Measurements from ENCODE around the gene PHLDB1.

PHLDB1 gene

DNA sequence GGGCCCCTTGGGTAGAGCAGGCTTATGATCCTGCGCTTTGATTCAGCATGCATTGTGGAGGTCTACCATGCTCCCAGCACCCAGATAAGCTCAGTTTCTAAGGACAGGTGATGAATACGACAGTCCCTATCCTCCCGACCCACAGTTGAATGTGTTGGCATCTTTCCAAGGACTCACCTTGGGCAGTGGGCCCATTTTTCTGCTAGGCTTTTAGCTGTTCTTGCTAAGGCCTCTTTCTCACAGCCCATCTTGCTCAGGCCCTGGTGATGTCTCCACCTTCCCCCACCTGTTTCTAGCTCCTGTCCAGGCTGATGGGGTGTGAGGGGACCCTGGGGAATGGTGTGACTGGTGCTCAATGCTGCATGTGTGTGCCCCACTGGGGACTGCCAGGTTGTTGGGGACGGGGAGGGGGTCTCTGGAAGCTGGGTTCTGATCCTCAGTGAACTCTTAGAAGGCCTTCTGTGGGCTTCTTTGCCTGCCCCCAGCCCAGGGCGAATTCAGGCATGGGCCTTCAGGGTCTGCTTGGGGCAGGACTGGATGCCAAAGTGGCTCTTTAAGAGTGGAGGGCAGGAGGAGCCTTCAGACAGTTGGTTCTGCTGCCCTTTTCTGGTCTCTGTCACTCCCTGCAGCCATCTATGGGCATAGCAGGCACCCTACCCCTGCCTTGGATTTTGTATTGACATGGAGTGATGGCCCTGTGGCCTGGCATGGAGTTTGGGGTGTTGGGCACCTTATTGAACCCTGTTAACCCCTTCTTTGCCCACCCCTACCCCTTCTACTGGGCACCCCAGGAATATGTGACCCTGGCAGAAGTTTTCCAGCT lies 33.1 kb downstream of the PHLDB1 start:
- DNase-seq (ENCODE audit: low read depth): no peak

DNA sequence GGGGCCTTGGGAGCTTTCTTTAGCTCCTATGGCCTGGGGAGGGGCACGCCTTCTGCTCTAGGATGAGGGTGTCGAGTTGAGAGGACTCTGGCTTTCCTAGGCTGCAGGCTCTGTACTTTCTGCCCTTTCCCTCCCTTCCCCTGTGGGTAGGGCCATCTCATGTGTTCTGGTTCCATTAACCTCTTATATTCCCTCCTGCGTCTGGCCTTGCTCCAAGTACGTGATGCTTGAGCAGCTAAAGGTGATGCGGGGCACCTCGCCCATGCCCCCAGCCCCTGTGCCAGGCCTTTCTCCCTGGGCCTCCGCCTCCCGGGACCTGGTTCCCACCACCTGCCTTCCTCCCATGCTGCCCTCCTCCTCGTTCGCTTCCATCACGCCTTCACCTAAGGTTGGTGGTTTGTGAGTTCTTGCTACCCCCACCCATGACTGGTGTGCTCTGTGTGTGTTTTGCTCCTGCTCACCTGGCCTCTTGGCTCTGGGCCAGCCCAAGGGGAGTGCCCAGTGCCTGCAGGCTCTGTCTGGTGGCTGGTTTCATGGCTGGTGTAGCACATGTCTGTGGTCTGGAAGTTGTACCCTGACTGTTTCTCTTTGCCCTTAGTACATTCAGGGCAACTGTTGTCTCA lies 34.1 kb downstream of the PHLDB1 start:
- no peak for DNase-seq (ENCODE audit: low read depth)

DNA sequence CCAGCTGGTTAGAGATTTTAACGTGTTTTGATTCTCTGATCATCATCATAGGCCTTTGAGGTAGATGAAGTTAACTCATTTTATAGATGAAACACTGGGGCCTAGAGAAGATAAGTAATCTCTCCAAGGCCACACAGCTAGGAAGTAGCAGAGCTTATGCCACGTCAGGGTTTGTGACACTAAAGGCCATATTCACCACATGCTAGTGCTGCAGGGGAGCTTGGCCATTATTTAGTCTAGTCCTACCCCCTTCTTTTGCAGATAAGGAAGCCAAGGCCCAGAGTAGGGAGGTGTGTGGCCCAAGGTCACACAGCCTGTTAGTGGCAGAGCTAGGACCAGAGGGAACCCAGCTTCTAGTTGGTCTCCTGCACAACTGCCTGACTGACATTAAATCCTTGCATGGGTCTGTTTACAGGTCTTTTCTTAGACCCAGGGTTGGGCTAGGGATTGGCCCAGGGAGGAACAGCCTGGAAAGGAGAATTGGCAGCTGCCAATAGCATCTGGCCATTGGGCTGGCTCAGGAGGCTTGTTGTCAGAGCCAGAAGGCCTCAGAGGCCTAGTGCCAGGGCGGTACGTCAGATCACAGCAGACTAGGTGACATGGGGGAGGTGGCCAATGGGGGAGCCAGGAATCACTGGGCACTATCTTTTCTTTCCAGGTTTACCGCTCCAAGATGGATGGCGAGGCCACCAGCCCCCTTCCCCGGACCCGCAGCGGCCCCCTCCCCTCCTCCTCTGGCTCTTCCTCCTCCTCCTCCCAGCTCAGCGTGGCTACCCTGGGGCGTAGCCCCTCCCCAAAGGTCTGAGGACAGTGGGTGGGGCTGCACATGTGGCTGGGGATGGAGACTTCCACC lies 36.0 kb downstream of the PHLDB1 start:
- no peak for DNase-seq (ENCODE audit: low read depth)

DNA sequence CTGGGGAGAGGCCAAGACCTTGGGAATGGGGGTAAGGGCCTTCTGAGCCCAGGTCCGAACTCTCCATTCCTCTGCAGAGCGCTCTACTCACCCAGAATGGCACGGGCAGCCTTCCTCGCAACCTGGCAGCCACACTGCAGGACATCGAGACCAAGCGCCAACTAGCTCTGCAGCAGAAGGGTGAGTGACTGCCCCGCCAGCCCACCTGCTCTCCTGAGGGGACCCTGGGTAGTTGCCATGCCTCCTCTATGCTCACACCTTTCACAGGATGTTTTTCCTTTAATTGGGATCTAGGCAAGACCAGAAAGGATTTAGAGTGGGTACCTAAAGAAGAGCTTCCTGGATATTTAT lies 36.6 kb downstream of the PHLDB1 start:
- no peak for DNase-seq (ENCODE audit: low read depth)

DNA sequence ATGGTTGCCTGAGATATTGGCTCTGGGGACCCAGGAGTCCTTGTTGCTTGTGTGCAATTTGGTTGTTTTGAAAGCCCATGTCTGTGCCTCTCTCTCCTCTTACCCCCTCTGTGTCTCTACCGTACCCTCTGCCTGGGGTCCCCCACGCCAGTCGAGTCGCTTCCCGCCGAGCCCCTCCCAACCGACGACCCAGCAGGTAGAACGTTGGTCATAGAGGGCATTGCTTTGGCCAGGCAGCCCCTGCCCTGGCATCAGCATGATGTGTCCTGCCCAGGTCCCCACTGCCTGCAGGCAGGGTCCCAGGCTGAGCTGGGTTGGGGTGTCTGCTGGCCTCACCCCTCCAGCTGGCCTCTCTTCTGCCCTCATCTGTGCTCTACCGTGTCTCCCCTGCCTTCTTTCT lies 37.1 kb downstream of the PHLDB1 start:
- DNase-seq (ENCODE audit: low read depth): no peak

DNA sequence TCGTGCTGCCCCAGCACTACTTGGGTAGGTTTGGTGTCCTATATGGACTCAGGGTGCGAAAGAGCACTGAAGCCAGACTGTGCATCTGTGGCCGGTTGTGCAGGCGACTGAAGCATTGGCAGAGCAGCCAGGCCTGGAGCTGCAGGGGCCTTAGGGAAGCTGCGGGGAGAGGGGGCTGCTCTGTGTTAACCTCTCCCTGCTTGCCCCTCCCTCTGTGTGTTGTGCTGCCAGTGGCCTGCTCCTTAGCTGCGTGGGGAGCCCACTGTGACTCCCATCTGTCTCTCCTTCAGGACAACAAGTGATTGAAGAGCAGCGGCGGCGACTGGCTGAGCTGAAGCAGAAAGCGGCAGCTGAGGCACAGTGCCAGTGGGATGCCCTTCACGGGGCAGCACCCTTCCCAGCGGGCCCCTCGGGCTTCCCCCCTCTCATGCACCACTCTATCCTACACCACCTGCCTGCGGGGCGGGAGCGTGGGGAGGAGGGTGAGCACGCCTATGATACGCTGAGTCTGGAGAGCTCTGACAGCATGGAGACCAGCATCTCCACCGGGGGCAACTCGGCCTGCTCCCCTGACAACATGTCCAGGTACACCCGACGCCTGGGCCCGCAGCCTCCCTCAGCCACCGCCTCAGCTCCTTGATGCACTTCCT lies 37.8 kb downstream of the PHLDB1 start:
- no peak for DNase-seq (ENCODE audit: low read depth)

DNA sequence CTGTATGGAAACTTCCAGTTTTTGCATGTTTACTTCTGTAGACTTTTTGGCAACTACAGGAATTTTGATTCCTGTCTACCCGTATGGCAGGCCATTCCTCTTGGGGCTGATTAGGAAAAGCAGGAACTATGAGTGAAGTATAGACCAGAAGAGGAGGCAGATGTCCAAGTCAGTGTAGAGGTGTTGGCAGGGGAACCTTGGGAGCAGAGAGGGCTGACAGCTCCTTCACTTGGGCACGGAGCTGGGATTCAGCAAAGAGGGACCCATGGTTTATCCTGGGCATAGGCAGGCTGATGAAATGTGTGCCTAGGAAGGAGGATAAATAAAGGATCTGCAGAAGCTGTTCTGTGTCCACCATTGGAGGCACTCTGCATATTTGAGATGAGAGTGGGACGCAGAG lies 39.0 kb downstream of the PHLDB1 start:
- no peak for DNase-seq (ENCODE audit: low read depth)

DNA sequence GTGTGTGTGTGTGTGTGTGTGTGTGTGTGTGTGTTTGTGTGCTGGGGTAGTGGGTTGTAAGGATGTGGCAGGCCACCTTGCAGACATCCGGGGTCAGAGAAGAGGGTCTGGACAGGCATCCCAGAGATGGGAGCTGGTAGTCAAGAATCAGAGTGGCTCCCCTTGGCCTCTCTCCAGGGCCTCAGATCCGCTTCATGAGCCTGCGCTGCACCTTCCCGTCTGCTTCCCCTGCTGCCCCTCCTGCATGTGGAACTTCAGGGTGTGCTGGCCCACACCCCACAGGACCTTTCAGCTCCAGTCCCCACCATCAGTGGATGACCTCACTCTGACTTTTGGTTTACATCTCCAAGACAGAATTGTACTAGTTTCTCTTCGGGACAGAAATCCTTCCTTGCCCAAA lies 40.9 kb downstream of the PHLDB1 start:
- no peak for DNase-seq (ENCODE audit: low read depth)

DNA sequence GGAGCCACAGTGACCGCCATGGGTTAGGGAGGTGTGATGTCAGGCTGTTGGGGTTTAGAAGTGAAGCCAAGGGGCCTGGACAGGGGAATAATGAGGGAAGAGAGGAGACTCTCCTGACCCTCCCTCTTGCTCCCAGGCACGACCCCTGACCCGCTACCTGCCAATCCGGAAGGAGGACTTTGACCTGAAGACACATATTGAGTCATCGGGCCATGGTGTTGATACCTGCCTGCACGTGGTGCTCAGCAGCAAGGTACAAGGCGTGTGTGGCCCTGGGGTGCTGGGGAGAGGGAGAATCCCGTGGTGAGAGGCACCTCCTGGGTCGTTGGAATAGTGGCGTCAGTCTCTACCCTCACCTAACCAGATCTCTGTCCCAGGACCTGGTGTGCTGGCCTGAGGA lies 42.5 kb downstream of the PHLDB1 start:
- no peak for DNase-seq (ENCODE audit: low read depth)

DNA sequence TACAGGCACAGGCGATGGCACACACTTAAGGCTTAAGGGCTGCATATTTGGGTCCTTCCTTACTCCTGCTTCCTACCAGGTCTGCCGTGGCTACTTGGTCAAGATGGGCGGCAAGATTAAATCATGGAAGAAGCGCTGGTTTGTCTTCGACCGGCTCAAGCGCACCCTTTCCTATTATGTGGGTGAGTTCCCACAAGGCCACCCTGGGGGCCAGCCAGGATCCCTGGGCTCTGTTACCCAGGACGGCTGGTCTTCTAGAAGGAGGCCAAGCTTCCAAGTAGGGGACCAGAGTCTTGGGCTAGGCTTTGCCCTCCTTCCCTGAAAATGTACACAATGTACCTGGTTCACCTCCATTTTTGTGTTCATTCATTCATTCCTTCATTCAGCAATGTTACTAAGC lies 43.0 kb downstream of the PHLDB1 start:
- no peak for DNase-seq (ENCODE audit: low read depth)

DNA sequence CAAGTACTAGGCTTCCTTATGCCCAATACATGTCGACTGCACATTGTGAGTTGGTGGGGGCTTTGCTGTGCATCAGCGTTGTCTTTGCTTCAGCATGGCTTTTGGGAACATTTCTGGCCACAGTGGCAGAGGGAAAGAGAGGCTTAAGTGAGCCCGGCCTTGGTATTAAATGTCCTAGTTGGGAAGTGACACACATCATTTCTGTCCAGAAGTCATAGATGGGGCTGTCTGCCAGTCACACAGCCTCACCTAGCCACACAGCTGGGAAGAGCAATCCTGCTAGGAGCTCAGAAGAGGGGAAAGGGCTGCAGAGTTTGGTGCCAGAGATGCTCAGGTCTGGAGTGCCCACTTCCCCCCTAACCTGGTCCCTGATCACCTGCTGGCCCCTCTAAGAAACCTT lies 44.4 kb downstream of the PHLDB1 start:
- no peak for DNase-seq (ENCODE audit: low read depth)

DNA sequence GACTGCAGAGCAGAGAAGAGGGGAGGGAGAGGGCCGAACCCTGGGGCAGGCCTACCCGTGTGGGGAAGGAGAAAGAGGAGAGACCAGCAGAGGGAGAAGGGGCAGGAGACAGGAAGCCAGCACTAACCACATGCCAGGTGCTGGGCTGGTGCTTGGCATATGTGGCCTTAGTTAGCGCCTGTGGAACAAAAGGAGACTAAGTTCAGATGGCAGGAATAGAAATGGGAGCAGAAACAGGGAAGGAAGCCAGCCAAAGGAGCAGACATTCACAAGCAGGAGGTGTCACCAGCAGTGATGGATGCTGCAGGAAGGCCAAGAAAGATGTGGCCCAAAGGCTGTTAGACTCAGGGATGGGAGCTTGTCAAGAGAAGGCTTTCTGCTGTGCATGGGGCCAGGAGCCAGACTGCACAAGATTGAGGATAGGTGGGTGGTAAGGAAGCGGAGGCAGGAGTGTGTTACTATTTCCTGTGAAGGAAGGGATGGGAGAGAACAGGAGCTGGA lies 45.3 kb downstream of the PHLDB1 start:
- no peak for DNase-seq (ENCODE audit: low read depth)

DNA sequence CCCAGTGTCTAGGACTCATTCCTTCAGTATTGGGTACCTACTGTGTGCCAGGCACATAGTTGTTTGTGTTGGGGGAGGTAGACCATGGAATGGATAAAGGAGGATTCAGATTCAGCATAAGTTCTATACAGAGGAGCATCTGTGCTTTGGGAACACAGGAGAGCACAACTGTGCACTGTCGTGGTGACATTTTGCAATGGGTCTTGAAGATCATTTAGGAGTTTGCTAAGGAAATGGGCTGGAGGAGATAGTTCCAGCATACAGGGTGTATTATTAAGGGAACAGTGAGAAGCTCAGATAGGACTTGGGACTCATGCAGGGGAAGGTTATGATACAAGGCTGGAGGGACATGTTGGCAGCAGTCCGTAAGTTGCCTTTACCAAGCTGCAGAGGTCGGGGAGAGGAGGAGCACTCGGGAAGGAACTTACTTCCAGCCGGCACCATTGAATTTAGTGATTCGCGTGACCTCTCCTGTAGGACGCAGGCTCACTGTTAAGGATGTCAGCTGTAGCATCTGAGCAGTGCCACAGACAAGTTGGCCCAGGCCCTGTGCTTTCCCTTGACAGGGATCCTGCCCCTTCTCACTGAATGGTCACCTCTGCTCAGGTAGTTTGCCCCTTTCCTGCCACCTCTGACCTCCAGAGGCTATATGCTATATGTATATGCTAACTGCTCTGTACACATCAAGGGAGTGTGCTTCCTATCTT lies 46.4 kb downstream of the PHLDB1 start:
- DNase-seq (ENCODE audit: low read depth): no peak

DNA sequence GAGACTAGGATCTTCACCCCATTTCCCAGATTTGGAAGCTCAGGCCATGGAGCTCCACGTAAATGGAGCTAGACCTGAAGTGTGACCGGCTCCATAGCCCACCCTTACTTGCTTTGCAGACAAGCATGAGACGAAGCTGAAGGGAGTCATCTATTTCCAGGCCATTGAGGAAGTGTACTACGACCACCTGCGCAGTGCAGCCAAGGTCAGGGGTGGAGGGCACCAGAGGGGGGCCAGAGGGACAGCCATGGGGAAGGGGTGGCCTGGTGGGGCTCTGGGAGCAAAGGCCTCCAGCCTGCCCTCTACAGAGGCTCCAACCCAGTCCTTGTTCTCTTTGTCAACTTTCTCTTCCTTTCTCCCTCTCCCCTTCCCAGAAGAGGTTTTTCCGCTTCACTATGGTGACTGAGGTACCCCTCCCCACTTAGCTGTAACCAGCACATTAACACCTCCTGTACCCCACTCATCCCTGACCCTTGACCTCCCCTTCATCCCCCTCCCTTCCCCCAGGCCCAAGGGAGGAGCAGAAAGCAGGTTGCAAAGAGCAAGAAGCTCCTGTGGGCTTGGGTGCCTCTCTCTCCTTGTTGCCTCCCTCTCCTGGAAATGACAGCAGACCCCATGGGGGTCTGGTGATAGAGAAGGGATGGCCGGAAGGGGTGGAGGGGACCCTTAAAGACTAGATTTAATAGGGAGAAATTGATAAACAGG lies 48.2 kb downstream of the PHLDB1 start:
- no peak for DNase-seq (ENCODE audit: low read depth)

DNA sequence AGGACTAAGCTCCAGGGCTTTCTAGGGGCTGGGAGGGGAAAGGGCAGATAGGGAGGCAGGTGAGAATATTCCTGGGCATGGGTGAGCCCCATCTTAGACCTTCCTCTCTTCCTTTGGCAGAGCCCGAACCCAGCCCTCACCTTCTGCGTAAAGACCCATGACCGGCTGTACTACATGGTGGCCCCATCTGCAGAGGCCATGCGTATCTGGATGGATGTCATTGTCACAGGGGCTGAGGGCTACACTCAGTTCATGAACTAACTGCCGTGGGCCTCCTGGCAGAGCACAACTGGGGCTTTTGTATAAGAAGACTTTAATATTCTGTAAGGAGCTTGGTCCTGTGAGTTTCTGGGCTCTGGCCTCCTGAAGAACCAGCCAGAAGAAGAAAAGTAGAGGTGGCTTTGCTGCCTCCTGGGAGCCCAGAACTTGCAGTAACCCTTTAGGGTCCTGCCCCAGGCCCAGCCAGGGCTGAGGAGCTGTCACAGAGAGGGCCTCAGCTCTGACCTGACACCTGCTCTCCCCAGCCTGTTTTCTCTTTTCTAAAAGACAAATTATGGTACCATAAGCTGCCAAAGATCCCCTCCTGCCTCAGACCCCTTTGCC lies 49.2 kb downstream of the PHLDB1 start:
- DNase-seq (ENCODE audit: low read depth): no peak

DNA sequence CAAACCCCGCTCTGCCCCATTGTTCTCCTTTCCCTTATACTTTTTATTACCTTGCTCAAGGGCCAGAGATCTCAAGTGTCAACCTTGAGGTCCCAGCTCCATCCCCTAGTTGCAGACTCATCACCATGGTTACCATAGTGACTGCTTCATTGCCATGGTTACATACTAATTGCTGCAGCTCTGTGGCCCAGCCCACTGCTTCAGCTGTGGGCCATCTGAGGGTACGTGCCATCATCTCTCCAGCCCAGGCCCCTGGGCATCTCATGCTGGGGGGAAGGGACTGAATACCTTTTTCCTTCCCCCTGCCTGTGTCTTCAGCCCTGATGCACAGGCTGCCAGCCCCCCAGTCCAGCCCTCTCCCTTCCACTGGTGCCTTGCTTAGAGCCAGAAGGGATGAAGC lies 49.8 kb downstream of the PHLDB1 start:
- DNase-seq (ENCODE audit: low read depth): no peak

DNA sequence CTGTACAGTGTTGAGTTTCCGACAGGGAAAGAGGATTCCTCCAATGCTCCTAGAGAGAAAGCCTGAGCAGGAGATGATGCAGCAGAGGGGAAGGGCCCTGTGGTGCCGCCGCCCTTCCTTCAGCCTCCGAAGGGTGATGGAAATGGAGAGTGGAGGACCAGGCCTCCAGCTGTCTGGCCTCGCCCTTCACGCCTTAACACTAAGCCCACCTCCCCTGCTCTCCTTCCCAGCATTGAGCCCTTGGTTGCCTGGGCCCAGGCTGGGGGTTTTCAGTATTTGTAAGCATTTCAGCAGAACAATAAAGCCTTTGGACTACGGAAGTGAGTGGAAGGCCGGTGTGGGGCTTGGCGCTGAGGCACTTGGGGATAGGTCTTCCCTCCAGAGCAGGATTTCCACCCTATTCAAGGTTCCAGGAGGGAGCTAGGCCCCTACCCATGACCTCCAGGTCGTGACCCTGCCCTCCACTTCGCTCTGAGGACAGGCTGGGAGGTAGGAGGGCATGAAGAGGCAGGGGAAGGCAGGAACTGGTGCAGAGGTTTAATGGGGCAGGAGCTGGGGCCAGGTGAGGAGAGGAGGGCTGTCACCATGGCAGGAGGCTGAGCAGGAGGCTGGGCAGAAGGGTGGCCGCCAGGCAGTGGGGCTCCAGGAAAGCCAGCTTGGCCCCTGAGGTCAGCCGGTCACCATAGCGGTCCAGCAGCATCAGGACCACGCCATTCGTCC lies 50.5 kb downstream of the PHLDB1 start:
- no peak for DNase-seq (ENCODE audit: low read depth)

DNA sequence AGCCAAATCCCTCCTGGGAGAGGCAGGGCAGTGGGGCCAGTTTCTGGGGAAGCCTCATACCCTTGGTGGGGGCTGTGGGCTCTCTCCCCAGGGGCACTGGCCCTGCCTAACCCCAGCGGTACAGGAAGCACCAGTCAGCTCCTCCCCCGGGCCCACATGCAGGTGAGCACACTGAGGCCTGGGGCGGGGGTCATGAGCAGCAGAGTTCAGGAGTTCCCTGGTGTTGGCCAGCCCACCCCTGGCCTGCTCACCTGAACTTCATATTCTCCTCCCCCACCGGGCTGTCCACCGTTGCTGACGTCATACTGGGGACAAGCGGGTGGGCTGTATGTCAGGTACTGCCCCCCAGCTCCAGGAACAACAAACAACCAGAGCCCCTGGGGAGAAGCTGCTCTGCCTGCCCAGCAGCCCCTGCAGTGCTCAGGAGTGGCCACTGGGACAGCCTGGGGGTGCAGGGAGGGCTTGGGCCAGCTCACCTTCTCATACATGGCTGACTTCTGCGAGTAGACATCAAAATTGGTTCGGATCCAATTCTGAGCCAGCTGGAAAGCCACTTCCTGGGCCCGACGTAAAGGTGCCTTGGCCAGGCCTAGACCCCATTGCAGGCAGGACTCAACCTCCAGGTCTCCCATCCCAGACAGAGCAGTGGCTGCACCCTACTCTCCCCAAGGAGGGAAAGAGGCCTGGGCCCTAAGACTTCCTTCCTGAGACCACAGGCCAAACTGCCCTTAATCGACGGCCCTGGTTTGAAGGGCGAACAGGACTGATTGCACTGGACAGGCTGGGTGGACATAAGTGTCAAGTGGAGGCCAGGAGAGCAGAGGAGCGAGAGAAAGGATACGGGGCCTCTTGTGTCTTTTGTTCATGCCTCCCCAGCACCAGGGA lies 51.3 kb downstream of the PHLDB1 start:
- no peak for DNase-seq (ENCODE audit: low read depth)
